OCI-LY7 (cell line): ENCODE data around the gene APBA3.

Experiments used
- CTCF ChIP-seq: fragments of 200-600 bp; sonication (generic); conservative IDR thresholded peaks from 2 replicates; pipeline ENCODE4 v1.5.1; 2014; ENCODE audit warnings: mild to moderate bottlenecking, antibody characterized with exemption, low read length, moderate library complexity, mixed read lengths
- EZH2phosphoT487 ChIP-seq: fragments of 200-600 bp; sonication (generic); IDR thresholded peaks from 2 replicates; pipeline ENCODE4 v1.6.1; 2018; ENCODE audit warnings: low read depth, borderline replicate concordance, mild to moderate bottlenecking, mixed run types, antibody characterized with exemption, low read length, moderate library complexity, mixed read lengths

- TF ChIP-seq CTCF (no peak), EZH2phosphoT487 (no peak)
Measured at GRCh38 chr19:3759482-3760254, 1.8 kb downstream of the APBA3 start.
